ENCODE results near the gene KCNJ11.

Gene KCNJ11

DNA sequence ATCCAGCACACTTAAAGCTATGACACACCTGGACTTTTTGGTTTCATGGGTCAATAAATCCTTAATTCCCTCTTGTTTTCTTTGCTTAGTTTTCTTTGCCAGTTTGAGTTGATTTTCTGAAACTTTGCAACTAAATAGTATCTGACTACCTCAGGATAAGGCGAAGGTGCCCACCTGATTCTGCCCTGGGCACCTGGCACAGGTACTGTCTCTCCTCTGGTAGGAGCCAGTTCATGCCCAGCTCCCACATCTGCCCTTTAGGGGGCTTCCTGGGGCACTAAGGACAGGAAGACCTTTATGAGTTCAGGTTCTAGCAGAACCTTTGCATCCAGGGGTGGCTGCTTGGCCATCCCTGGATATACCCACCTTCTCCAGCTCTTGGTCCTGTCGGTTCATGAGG lies 19.6 kb upstream of the KCNJ11 start:
- no peak for DNase-seq (ENCODE audit: low read depth)

DNA sequence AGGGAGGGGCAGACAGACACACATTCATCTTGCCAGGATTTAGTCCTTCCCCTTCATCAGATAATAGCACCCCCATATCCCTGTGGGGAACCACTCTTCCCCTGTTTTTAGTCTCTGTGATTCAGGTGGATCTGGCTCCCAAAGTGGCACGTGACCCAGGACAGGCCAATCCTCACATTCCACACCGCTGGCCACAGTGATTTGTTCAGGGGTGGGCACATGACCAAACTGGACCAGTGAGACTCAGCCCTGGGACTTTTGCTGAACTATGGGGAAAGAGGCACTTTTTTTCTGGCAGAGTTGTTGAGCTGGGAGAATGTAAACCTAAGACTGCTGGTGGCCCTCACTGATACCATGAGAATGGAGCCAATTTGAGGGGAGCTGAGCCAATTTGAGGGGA lies 19.1 kb upstream of the KCNJ11 start:
- DNase-seq (ENCODE audit: low read depth): no peak

- no peak for DNase-seq (ENCODE audit: low read depth)
Observed at GRCh38 chr11:17406818-17407149, 18.3 kb upstream of the KCNJ11 start.

DNA sequence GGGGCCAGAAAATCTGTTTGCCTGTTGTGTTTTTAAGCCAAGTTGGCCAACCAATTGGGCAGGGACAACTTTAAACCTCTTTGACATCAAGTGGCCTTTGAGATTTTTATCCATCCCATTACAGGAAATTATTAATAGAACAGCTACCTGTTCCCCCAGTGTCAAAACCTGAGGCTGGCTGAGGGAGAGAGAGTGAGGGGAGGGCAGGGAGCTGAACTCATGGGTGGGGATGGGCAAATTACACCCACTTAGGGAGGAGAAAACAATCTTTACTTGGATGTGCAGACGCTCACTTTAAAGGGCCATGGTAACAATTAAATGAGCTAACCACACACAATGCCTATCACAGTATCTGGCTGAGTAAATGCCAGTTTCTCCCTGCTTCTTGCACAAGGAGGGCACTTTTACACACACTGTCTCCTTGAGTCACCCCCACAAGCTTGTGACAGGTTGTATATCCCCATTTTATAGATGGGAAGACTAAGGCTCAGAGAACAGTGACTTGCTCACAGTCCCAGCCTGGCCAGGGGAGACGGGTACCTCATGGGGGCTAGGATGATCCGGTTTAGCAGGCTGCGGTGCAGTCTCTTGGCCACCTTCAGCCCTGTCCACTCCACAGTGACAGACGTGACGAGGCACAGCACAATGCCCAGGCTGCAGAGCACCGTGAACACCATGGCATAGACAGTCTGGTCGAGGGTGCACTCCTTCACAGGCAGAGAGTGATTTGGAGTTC lies 17.8 kb upstream of the KCNJ11 start:
- DNase-seq (ENCODE audit: low read depth): no peak

DNA sequence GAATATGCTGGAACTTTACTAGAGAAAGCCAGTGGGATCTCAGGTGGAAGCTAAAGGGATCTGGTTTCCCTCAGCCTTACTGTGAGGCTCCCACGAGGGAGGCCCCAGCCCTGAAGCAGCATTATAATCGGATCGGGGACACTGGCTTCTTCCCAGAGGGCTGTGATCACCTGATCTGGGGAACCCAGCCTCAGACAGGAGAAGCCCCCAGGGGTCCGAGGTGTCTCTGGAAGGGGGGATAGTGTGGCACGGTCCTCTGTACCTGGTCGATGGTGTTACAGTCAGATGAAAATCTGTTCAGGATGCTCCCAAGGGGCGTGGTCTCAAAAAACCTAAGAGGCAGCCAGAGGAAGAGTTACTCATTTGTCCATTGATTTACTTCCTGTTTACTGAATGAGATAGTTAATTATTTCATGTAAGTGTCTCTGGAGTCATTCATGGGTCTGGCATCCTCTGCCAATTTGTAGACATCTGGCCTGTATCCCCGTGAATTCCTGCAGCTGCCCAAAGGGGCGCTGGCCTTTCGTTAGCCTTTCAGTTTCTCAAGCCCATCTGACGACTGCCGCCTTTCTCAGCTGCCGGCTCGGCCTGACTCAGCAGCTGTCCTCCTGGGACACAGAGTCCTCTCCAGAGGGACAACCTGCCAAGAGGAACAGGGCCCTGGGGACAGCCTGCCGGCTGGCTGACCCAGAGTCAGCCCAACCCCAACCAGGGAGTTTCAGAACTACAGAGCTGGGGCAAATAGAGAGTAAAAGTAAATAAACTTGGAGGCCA lies 17.0 kb upstream of the KCNJ11 start:
- no peak for DNase-seq (ENCODE audit: low read depth)

- DNase-seq (ENCODE audit: low read depth): no peak
Observed at GRCh38 chr11:17403980-17404759, 15.7 kb upstream of the KCNJ11 start.

DNA sequence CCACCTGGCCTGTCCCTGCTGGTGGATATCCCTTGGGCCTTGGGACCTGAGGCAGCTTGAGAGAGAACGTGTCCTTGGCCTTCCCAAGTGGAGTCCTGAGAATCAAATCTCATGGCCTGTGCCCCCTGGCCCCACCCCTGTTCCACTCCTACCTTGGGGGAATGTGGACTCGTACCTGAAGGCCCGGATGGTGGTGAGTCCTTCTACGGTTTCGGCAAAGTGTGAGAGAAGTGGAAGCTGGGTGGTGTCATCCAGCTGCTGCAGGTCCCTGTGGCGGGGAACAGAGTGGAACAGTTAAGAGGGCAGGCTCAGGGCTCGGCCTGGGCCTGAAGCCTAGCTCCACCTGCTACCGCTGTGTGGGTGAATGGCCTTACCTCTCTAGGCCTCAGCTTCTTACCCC lies 14.0 kb upstream of the KCNJ11 start:
- no peak for DNase-seq (ENCODE audit: low read depth)

- DNase-seq (ENCODE audit: low read depth): no peak
Observed at GRCh38 chr11:17401841-17402240, 13.4 kb upstream of the KCNJ11 start.

DNA sequence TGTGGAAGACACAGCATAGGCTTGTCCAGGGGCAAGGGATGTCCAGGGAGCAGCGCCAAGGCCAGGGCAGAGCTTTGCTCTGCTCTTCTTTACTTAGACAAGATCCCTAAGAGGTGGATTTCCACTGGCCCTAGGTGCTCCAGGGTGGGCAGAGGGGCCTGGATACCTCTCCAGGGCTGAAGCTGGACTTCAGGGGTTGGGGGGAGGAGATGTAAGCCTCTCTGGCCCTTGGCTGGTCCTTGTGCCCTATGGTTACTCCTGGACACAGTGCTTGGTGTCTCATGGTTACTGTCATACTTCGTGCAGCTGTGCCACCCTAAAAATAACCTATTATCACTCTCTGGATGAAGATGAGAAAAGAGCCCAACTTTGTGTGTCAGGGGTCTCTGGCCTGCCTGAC lies 12.9 kb upstream of the KCNJ11 start:
- no peak for DNase-seq (ENCODE audit: low read depth)

GRCh38 chr11:17400048-17400775 lies 11.8 kb upstream of the KCNJ11 start:
- DNase-seq (ENCODE audit: low read depth): no peak

GRCh38 chr11:17399236-17399635 lies 10.8 kb upstream of the KCNJ11 start:
- DNase-seq (ENCODE audit: low read depth): no peak

GRCh38 chr11:17397311-17398002 lies 9.0 kb upstream of the KCNJ11 start:
- no peak for DNase-seq (ENCODE audit: low read depth)

GRCh38 chr11:17396598-17397310 lies 8.3 kb upstream of the KCNJ11 start:
- no peak for DNase-seq (ENCODE audit: low read depth)

- no peak for DNase-seq (ENCODE audit: low read depth)
Observed at GRCh38 chr11:17395978-17396377, 7.5 kb upstream of the KCNJ11 start.

DNA sequence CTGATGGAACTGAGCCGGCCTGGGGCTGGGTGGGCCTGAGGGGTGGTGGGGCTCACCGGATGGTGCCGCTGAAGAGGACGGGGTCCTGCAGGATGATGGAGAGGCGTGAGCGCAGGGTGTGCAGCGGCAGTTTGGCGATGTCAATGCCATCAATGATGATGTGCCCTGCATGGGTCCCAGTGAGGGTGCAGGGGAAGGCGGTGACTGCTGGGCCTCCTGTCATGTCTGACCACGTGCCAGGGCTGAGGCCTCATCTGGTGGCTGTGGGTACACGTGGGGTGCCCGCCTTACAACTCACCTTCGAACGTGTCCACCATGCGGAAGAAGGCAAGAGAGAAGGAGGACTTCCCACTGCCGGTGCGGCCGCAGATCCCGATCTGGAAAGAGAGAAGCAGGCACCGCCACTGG lies 7.1 kb upstream of the KCNJ11 start:
- no peak for DNase-seq (ENCODE audit: low read depth)

DNA sequence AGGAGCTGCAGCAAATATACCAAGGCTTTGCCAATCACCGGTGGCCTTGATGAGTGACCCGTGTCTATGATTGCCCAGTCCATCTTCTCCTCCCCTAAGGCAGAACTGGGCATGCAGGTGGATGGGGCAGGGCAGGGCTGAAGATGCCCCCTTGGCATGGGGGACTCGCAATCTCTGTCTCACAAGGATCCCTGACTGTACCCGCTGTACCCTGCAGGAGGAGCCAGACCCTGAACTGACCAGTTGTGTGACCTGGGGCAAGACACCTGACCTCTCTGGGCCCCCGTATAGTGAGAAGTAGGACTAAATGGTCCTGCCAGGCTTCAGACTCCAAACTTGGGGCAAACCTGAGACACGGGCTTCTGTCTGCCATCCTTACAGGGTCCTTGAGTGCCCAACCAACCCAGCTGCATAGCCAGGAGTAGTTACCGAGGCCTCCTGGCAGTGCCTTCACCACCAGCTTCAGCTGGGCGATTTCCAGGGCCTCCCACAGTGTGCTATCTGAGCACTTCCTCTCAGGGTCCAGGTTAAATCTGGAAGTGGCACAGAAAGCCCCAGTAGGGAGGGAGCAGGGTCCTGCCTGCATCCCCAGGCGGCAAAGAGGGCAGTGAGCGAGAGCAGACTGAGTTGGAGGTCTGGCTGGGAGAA lies 6.4 kb upstream of the KCNJ11 start:
- no peak for DNase-seq (ENCODE audit: low read depth)

- DNase-seq (ENCODE audit: low read depth): no peak
Observed at GRCh38 chr11:17393472-17393871, 5.0 kb upstream of the KCNJ11 start.

DNA sequence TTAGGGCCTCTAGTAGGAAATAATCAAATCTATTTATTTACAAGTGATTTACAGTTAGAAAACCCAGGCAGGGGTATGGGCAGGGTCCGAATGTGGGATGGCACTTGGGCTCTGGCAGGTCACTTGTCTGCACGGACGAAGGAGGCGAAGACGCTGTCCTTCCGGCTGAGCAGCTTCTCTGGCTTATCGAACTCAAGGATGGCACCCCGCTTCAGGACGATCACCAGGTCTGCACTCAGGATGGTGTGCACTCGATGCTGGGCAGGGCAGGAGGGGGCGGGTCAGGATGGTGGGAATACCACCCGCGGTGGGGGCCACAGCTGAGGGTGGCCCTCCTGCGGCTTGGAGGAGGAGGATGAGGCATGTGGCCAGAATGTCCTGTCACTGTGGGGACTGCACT lies 4.4 kb upstream of the KCNJ11 start:
- no peak for DNase-seq (ENCODE audit: low read depth)

GRCh38 chr11:17391493-17392355 lies 3.3 kb upstream of the KCNJ11 start:
- DNase-seq (ENCODE audit: low read depth): no peak
